GM03348 (cell line): Measurements from ENCODE around the gene ADIPOR2.
"Not testable (repeated sequence)": the region's sequence is repeated elsewhere in the genome, so short reads cannot be mapped to it uniquely, and the experiment has no call there.

Source experiments
- DNase-seq: peaks from one replicate; pipeline ENCODE4 v3.0.0; 2012; ENCODE audit warnings: low spot score

The ADIPOR2 gene

GRCh38 chr12:1815814-1816729 is 125.2 kb downstream of the ADIPOR2 start:
- DNase-seq, result no peak

- no peak for DNase-seq
These were observed 126.0 kb downstream of the ADIPOR2 start for GRCh38 chr12:1816730-1817348.

- not testable (repeated sequence) for DNase-seq
These were observed 127.1 kb downstream of the ADIPOR2 start for GRCh38 chr12:1817928-1818327.

GRCh38 chr12:1819050-1819449 is 128.2 kb downstream of the ADIPOR2 start:
- no peak for DNase-seq

- DNase-seq, result no peak
These were observed 128.7 kb downstream of the ADIPOR2 start for GRCh38 chr12:1819571-1819970.

GRCh38 chr12:1820191-1820895 is 129.5 kb downstream of the ADIPOR2 start, which contains the start of gene LRTM2:
Gene LRTM2 (plus strand): TSS chr12:1820565. CDS start chr12:1828149, 7,584 bp downstream.
- no peak for DNase-seq

GRCh38 chr12:1820896-1821291 is 130.0 kb downstream of the ADIPOR2 start:
- DNase-seq, result no peak

GRCh38 chr12:1821805-1822204 is 130.9 kb downstream of the ADIPOR2 start:
- no peak for DNase-seq

GRCh38 chr12:1822699-1823098 is 131.8 kb downstream of the ADIPOR2 start:
- DNase-seq, result no peak

- no peak for DNase-seq
These were observed 132.4 kb downstream of the ADIPOR2 start for GRCh38 chr12:1823237-1823636.

GRCh38 chr12:1825382-1826102 is 134.7 kb downstream of the ADIPOR2 start:
- DNase-seq, result no peak

GRCh38 chr12:1826401-1826800 is 135.5 kb downstream of the ADIPOR2 start:
- no peak for DNase-seq

- no peak for DNase-seq
These were observed 136.2 kb downstream of the ADIPOR2 start for GRCh38 chr12:1826867-1827705.

- DNase-seq, result no peak
These were observed 137.2 kb downstream of the ADIPOR2 start for GRCh38 chr12:1827826-1828805.

- no peak for DNase-seq
These were observed 138.0 kb downstream of the ADIPOR2 start for GRCh38 chr12:1828856-1829255.

GRCh38 chr12:1829306-1829900 is 138.5 kb downstream of the ADIPOR2 start:
- no peak for DNase-seq

- DNase-seq, result no peak
These were observed 139.6 kb downstream of the ADIPOR2 start for GRCh38 chr12:1830401-1830845.

- peak; percentile 80 for DNase-seq
These were observed 140.4 kb downstream of the ADIPOR2 start for GRCh38 chr12:1830981-1831963.
